ENCODE data around the gene BACH2. TPM values are rescaled to one million over a fixed set of nuclear protein-coding genes. Genes with fewer than 3 reads are reported as not detected.

The BACH2 gene
- total RNA-seq, 1 donor from 2014 or later: 7.8 TPM

DNA sequence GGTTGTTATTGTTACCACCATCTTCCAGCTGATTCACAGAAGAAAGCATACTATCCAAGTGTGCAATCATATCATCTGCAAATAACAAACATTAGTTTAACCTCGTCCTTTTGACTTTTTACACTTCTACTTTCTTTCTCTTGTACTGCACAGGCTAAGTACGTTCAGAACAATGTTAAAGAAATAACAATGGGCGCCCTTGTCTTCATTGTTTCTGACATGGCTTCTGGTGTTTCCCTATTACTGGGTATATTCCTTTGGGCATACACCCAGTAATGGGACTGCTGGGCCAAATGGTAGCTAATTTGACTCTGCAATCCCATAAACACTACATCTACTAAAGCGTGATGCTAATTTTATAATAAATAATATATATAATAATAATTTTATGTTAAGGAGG, 255.7 kb downstream of the BACH2 start:
- Mint-ChIP-seq H3K27me3 (ENCODE audit: low read depth) (no peaks in the 10 kb centered on the region), H3K36me3 (ENCODE audit: low read depth) (peaks cover 1% of the 10 kb centered on the region), H3K4me3 (ENCODE audit: unreplicated experiment) (no peak overlapping the region), H3K27ac (ENCODE audit: unreplicated experiment) (no peak overlapping the region), H3K4me1 (ENCODE audit: low read depth) (peaks cover 24% of the 10 kb centered on the region), H3K9me3 (ENCODE audit: low read depth) (no peaks in the 10 kb centered on the region)
- TF ChIP-seq, protein P1, sequence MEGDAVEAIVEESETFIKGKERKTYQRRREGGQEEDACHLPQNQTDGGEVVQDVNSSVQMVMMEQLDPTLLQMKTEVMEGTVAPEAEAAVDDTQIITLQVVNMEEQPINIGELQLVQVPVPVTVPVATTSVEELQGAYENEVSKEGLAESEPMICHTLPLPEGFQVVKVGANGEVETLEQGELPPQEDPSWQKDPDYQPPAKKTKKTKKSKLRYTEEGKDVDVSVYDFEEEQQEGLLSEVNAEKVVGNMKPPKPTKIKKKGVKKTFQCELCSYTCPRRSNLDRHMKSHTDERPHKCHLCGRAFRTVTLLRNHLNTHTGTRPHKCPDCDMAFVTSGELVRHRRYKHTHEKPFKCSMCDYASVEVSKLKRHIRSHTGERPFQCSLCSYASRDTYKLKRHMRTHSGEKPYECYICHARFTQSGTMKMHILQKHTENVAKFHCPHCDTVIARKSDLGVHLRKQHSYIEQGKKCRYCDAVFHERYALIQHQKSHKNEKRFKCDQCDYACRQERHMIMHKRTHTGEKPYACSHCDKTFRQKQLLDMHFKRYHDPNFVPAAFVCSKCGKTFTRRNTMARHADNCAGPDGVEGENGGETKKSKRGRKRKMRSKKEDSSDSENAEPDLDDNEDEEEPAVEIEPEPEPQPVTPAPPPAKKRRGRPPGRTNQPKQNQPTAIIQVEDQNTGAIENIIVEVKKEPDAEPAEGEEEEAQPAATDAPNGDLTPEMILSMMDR (IDR thresholded peaks at IDR 0.05): no peak
- DNase-seq (ENCODE audit: low spot score): no peak

DNA sequence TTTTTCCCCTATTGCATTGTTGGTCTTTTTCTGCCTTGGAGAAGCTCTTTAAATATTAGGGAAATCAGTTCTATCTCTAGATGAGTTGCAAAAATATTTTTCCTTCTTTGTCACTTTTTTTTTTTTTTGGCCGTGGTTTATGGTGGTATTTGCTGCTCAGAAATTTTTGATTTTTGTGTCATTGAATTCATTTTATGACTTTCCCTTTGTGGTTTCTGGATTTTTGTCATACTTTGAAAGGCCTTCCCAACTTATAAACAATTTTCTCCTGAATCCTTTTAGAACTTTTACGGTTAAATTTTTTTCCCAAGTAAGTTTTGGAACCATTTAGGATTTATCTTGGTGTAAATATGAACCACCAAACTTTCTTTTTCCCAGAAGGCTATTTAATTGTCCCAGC, 256.7 kb downstream of the BACH2 start:
- peaks cover 34% of the 10 kb centered on the region for H3K4me1 Mint-ChIP-seq (ENCODE audit: low read depth)
- no peaks in the 10 kb centered on the region for H3K27me3 Mint-ChIP-seq (ENCODE audit: low read depth)

DNA sequence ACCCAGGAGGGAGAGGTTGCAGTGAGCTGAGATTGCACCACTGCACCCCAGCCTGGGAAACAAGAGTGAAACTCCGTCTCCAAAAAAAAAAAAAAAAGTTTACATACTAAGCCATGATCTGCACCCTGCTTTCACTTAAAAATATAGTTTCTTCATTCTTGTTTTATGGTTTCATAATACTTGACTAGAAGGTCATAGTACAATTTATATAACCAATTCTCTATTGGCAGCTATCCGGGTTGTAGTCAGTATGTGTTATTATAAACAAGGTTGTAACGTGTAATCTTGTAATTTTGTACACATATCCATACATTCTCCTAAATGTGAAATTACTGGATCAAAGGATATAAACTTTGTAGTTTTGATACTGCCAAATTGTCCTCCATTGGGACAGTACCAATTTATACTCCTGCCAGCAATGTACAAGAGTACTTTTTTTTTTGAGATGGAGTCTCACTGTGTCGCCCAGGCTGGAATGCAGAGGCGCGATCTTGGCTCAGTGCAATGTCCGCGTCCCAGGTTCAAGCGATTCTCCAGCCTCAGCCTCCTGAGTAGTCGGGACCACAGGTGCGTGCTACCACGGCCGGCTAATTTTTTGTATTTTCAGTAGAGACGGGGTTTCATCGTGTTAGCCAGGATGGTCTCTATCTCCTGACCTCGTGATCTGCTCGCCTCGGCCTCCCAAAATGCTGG, 257.5 kb downstream of the BACH2 start:
- peaks cover 1% of the 10 kb centered on the region for H3K36me3 Mint-ChIP-seq (ENCODE audit: low read depth)
- H3K4me3 Mint-ChIP-seq (ENCODE audit: unreplicated experiment): no peak overlapping the region
- TF ChIP-seq, protein P1 (IDR thresholded peaks at IDR 0.05): no peak
- H3K27ac Mint-ChIP-seq (ENCODE audit: unreplicated experiment): no peak overlapping the region
- DNase-seq (ENCODE audit: low spot score): no peak
- H3K9me3 Mint-ChIP-seq (ENCODE audit: low read depth): no peaks in the 10 kb centered on the region
- peaks cover 37% of the 10 kb centered on the region for H3K4me1 Mint-ChIP-seq (ENCODE audit: low read depth)
- no peaks in the 10 kb centered on the region for H3K27me3 Mint-ChIP-seq (ENCODE audit: low read depth)

More for the DNA sequence above, 256.7 kb downstream of the BACH2 start:
- Mint-ChIP-seq H3K27ac (ENCODE audit: unreplicated experiment) (peak overlapping the region; percentile 85), H3K36me3 (ENCODE audit: low read depth) (peaks cover 1% of the 10 kb centered on the region), H3K9me3 (ENCODE audit: low read depth) (no peaks in the 10 kb centered on the region), H3K4me3 (ENCODE audit: unreplicated experiment) (no peak overlapping the region)
- TF ChIP-seq, protein P1 (IDR thresholded peaks at IDR 0.05): no peak
- DNase-seq (ENCODE audit: low spot score): no peak

DNA sequence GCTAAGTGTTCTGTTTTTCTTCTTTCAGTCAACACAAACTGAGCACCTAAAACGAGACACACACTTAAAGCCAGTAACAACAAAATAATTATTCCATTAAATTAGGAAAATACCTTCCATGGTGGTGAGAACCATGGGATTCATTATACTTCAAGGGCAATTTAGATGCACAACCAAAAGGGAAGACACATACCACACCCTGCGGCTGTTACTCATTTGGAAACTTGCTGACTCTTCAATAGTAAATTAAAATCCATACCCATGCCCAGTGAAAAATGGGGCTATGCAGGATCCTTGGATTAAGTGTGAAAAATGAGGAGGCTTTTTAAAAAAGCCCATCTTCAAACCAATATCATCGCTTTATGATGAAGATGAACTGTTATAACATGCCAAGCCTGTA, 259.7 kb downstream of the BACH2 start:
- TF ChIP-seq, protein P1 (IDR thresholded peaks at IDR 0.05): no peak
- no peak for DNase-seq (ENCODE audit: low spot score)
- Mint-ChIP-seq H3K27me3 (ENCODE audit: low read depth) (no peaks in the 10 kb centered on the region), H3K4me1 (ENCODE audit: low read depth) (peaks cover 36% of the 10 kb centered on the region), H3K4me3 (ENCODE audit: unreplicated experiment) (no peak overlapping the region), H3K9me3 (ENCODE audit: low read depth) (peaks cover 2% of the 10 kb centered on the region), H3K36me3 (ENCODE audit: low read depth) (peaks cover 1% of the 10 kb centered on the region), H3K27ac (ENCODE audit: unreplicated experiment) (no peak overlapping the region)

DNA sequence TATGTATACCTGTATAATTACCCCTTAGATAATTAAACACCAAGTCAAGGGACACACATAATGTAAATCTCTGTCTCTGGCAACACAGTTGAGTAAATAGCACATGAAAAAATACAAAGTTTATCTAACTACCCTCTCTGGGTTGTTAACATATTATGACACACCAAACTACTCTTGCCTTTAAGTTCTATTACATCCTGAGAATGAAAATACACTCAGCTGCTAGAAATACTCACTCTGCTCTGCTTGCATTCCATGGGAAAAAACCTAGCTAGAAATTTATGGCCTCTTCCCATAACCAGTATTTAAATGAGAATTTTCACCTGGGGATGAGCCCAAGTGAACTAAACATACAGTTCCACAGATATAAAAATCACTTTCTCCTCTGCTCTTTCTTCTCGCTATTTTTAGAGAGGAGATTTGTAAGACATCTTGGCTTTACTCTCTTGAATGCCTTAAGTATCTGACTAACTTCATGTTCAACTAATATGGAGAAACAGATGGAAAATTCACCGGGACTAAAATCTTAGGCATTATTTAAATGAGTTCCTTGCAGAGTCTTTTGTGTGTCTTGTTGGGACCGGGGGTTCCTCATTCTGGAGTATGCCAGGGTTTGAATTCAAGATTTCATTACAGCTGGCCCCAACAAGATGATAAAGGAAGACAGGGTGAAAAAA, 261.5 kb downstream of the BACH2 start:
- H3K4me1 Mint-ChIP-seq (ENCODE audit: low read depth): peaks cover 27% of the 10 kb centered on the region
- H3K4me3 Mint-ChIP-seq (ENCODE audit: unreplicated experiment): no peak overlapping the region
- H3K36me3 Mint-ChIP-seq (ENCODE audit: low read depth): peaks cover 1% of the 10 kb centered on the region
- no peaks in the 10 kb centered on the region for H3K27me3 Mint-ChIP-seq (ENCODE audit: low read depth)
- H3K27ac Mint-ChIP-seq (ENCODE audit: unreplicated experiment): peak overlapping the region; percentile 69
- no peak for DNase-seq (ENCODE audit: low spot score)
- peaks cover 2% of the 10 kb centered on the region for H3K9me3 Mint-ChIP-seq (ENCODE audit: low read depth)
- TF ChIP-seq, protein P1 (IDR thresholded peaks at IDR 0.05): no peak

All from chondrocyte (in vitro differentiated cells).